NCI-H1105 treated with DMSO at 0.1 percent for 48 hours (cell line): ENCODE measurements around the gene CWC22.
"Not testable (repeated sequence)": the region's sequence is repeated elsewhere in the genome, so short reads cannot be mapped to it uniquely, and the experiment has no call there.

Experiments
- DNase-seq: peaks from one replicate; lab custom pipeline; 2025; lab: John Stamatoyannopoulos, UW

CWC22 gene

GRCh38 chr2:179951680-179952079 lies 55.4 kb downstream of the CWC22 start:
- no peak for DNase-seq

GRCh38 chr2:179950391-179950790 lies 56.7 kb downstream of the CWC22 start:
- DNase-seq, result no peak

GRCh38 chr2:179949438-179949837 lies 57.7 kb downstream of the CWC22 start:
- no peak for DNase-seq

GRCh38 chr2:179948058-179948457 lies 59.0 kb downstream of the CWC22 start:
- DNase-seq, result no peak

GRCh38 chr2:179946810-179947615 lies 60.1 kb downstream of the CWC22 start:
- no peak for DNase-seq

GRCh38 chr2:179946346-179946745 lies 60.8 kb downstream of the CWC22 start:
- no peak for DNase-seq

- DNase-seq, result no peak
These were observed 67.8 kb downstream of the CWC22 start for GRCh38 chr2:179939259-179939658.

GRCh38 chr2:179938026-179938425 lies 69.1 kb downstream of the CWC22 start:
- no peak for DNase-seq

GRCh38 chr2:179936654-179937053 lies 70.4 kb downstream of the CWC22 start:
- DNase-seq, result no peak

- DNase-seq, result no peak
These were observed 71.0 kb downstream of the CWC22 start for GRCh38 chr2:179936141-179936540.

- DNase-seq, result no peak
These were observed 74.3 kb downstream of the CWC22 start for GRCh38 chr2:179932786-179933185.

GRCh38 chr2:179931502-179931901 lies 75.6 kb downstream of the CWC22 start:
- DNase-seq, result no peak

GRCh38 chr2:179929997-179930396 lies 77.1 kb downstream of the CWC22 start:
- DNase-seq, result not testable (repeated sequence)

GRCh38 chr2:179927041-179927440 lies 80.1 kb downstream of the CWC22 start:
- DNase-seq, result no peak

GRCh38 chr2:179925713-179926112 lies 81.4 kb downstream of the CWC22 start:
- no peak for DNase-seq

GRCh38 chr2:179917272-179917671 lies 89.8 kb downstream of the CWC22 start:
- no peak for DNase-seq

GRCh38 chr2:179915395-179915992 lies 91.6 kb downstream of the CWC22 start:
- no peak for DNase-seq

GRCh38 chr2:179913809-179914208 lies 93.3 kb downstream of the CWC22 start:
- DNase-seq, result no peak

- no peak for DNase-seq
These were observed 95.5 kb downstream of the CWC22 start for GRCh38 chr2:179911569-179911968.

- DNase-seq, result no peak
These were observed 96.4 kb downstream of the CWC22 start for GRCh38 chr2:179910735-179911113.

GRCh38 chr2:179909845-179910734 lies 97.0 kb downstream of the CWC22 start:
- DNase-seq, result no peak

GRCh38 chr2:179900655-179901054 lies 106.4 kb downstream of the CWC22 start:
- DNase-seq, result no peak

- no peak for DNase-seq
These were observed 107.4 kb downstream of the CWC22 start for GRCh38 chr2:179899666-179900065.
